Esophagus mucosa (tissue), 1 donor: Measurements from ENCODE around the gene MAMSTR. TPM values are rescaled to one million over a fixed set of nuclear protein-coding genes. Genes with fewer than 3 reads are reported as not detected.

Experiments used
- ATAC-seq: fragments of 200-7000 bp; cut with Tn5 transposase; one replicate; pipeline ENCODE4 v1.9.1; 2020
- total RNA-seq: library from RNA; stranded (reverse); gene quantifications from one replicate; pipeline ENCODE4 v1.2.4, GENCODE V29; 2023
- donor health status: DM: yes; HTN: yes; CAD: no.

The MAMSTR gene
- total RNA-seq, 1 donor from 2014 or later = 0.56 TPM

DNA sequence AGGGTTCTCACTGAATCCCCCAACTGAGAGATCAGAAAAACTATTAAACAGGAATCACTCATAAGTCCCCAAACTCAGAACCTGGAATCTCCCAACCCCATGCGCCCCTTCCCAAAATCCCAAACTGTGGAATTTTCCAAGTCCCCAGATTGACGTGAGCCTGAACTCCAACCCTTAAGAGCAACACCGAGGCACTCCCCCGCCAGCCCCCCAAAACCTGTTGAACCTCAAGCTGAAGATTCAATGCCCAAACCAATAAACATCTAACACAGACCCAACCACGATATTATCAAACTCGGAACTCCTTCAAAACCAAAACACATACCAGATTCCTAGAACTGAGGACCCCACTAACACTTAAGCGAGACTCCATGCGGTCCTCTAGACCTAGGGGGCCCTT lies 26.6 kb upstream of the MAMSTR start:
- no peak for ATAC-seq

DNA sequence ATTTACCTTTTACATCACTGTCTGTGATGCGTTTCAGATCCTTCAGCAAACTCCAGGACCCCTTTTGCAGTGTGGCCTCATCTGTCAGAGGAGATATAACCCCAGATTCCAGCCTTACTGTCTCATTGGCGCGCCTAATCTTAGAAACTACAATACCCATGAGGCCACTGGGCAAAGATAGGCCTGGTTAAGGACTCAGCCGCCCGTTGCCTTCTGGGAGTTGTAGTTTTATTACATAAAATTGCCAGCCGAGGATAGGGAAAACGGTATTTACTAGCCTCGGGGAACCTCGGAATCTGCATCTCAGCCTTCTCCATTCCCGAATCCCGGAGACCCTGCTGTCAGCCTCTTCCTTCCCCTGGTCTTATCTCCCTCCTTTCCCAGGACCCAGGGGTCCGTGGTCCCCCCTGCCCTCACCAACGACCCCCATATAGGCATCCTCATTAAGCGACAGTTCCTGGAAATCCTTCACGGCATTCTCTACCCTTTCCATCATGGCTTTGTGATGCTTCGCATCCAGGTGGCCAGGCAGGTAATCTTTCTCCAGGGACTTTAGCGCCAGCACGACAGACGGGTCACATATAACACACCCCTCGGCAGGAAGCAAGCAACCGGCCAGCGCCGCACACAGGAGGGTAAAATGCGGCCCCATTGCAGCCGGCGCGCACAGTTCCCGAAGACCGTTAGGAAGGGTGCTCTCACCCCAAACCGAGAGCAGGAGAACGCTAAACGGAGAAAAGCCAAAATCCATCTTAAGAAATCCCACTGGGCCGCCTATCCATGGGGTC lies 25.9 kb upstream of the MAMSTR start:
- no peak for ATAC-seq

DNA sequence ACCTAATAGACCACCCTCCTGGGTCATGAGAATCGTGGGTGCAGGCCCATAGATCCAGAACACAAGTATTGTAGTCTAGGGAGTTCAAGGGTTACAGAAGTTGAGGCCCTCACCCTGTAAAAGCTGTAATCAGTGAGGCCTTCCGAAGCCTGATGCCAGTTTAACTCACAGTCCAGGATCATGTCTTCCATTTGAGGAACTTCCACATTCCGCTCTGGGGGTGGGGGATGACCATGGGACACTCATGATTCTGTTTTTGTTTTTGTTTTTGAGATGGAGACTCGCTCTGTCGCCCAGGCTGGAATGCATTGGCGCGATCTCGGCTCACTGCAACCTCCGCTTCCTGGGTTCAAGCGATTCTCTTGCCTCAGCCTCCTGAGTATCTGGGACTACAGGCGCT lies 22.6 kb upstream of the MAMSTR start:
- ATAC-seq = no peak

DNA sequence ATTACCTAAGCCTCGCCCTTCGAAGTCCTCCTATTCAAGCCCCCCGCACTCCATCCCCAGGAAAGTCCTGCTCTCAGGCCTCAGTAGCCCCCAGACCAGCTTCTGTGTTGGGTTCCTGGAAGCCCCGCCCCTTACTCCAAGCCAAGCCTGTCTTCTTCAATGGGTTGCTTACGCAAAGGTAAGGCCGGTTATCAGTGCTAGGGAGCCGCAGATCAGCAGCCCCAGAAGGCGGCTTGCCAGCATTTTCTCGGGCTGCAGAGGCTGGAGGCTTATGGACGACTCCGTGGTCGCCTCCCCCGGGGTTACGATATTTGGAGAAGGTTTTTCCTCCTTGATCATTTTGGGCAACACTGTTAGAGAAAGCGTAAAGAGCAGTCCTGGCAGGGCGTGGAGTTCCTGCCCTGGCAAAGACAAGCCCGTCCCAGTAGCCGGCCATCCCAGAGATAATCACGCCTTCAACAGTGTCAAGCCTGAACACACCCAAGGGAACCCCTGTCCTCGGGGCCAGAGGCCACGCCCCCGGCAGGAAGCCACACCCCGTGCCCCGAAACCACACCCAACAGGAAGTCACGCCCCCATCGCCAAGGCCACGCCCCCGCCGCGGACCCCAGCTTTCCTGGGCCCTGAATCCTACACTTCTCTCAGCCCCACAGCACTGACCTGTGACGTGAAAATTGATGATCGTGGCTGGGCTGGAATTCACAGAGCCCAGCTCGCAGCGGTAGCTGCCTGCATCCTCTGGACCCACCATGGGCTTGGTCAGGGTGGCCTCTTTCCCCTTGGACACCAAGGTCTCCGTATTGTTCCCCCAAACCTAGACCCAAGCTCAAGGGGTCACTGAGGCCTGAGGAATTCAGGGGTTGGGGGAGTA lies 21.8 kb upstream of the MAMSTR start:
- ATAC-seq = peak; percentile 57

DNA sequence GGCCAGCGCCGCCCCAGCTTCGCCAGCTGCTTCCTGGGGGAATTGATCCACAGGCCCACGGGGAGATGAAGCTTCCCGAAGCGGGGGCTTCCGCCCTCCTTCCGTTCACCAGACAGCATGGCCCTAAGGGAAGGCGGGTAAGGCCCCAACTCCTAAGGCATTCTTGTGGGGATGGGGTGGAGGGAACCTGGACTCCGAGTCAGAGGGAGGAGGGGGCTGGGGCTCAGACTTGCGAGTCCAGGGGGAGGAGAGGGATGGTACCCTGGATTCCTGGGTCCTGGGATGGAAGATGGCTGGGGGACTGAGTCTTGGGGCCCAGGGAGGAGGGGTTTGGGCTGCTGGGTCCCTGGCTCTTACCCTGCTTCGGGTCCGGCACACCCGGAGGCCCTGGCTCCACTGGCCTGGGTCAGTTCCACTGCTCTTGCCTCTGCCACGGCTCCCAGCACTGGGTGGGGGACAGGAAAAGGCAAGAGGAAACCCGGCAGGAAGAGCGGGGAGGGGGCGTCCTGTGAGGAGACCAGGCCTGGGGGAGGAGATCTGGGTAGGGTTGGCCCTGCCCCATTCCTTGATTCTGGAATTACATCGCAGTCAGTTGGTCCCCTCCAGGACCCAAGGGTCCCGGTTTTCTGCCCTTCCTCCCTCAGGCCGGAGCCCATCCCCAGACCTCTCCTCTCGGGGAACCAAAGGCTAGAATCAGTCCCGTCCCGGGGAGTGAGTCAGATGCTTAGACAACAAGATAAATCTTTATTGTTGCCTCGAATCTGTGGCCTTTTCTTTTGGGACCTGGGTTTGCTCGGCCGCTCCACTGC lies 20.8 kb upstream of the MAMSTR start, which contains the start of gene RASIP1:
Gene RASIP1, minus strand, starts transcription at position 447 of the 809 bp plus-strand sequence. Its CDS starts 328 bp downstream, at position 119.
- peak; percentile 1 for ATAC-seq

DNA sequence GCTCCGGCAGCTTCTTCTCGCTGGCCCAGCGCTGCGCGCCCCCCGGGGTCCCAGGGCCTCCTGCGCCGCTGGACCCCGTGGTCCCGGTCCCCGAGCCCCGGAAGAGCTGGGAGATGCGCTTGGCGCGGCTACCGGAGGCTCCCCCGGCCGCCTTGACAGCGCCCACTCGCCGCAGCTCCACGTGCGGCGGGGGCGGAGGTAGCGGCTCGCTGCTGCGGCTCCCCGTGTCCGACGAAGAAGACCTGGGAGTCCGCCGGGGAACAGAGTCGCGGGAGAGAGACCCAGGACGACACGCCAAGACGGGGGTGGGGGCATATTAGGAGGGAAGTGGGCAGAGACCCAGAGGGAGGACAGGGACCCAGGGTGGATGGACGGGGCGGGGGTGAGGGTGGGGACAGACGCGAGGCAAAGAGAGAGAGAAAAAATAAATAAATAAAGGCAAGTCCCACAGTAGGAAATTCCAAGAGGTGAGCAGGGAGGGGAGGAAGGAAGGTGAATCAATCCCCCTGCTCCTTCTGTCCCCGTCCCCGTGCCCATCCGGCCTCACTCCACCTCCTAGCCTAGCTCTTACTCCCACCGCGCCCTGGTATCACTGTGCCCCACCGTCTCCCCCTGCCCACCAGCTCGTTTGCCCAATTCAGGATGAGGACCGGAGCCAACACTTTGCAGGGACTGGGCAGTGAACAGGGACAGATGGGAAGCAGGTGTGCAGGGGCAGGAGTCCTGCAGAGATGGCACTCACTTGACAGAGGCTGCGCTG lies 20.1 kb upstream of the MAMSTR start:
- peak; percentile 0 for ATAC-seq

DNA sequence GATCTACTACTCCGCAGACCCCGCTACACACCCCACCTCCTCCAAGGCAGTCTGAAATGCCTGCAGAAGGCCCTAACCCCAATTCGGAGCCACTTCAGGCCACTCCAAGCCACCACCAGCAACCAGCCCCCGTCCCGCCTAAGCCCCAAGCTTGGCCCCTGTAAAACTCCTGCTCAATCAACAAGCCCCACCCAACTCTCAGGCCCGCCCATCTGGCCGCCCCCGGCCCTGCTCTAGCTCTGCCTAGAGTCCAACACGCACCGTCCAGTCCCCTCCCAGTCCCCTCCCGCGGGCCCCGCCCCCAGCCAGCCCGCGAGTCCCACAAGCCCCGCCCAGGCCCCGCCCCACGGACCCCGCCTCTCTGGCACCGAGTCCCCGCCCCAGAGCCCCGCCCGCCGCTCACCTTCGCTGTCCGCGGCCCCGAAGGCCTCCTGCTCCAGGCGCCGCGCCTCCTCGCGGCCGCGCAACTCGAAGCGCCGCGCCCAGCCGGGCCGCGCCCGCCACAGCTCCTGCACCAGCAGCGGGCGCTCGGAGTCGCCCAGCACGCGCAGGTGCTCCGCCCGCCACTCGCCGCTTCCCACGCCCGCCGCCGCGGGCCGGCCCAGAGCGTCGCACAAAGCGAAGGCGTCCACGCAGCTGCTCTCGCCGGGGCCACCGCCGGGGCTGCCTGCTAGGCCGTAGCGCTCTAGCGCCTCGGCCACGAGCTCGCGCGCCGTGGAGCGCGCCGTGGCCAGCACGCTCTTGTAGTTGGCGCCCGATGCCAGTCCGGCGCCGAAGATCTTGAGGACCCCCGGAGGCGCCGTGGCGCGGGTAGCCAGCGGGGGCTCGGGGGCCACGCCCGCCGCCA lies 19.3 kb upstream of the MAMSTR start:
- peak; percentile 85 for ATAC-seq

DNA sequence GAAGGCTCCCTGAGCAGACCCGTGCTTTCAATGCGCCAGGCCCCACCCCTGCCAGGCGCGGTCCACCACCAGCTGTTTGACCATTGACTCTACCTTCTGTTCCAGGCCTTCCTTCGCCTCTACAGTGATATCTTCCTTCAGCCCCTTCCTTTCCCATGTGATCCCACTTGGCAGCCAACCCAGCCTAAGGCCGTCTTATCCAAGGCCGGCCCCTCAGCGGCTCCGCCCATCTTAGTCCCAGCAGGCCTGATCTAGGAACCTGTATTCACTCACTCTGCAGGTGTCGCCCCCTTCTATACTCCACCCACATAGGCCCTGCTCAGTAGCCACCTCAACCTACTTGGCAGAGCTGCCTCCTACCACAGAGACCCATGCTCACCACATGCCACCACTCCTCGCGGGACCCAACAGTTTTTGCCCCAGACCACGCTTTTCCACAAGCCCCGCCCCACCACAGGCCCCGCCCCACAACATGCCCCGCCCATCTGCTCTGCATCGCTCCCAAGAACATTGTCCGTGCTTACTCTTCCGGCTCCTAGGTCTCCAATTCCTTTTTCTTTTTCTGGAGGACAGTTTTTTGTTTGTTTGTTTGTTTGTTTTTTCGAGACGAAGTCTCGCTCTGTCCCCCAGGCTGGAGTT lies 18.0 kb upstream of the MAMSTR start:
- no peak for ATAC-seq

DNA sequence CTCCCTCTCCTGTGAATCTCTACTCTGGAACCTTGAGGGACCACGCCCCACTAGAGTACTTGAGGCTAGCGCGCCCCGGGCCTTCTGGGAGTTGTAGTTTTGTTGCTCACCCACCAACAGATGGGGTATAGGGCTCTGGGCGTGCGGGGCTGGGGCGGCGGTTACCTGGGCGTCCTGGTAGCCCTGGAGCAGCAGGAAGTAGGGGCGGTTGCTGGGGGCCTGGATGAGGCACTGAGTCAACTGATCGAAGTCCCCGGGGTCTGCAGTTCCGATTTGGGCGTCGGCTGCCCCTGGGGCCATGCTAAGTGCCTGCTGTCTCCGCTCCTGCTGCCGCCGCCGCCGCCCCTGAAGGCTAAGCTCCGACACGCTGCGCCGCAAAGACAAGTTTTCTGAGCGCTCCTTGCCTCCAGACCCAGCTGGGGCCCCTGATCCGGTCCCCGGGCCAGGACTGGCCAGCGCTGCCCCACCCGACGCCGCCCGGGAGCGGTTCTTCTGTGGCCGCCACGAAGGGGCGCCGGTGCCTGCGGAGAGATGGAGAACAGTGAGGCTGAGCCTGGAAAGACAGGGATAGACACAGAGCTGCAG lies 15.6 kb upstream of the MAMSTR start:
- peak; percentile 19 for ATAC-seq

DNA sequence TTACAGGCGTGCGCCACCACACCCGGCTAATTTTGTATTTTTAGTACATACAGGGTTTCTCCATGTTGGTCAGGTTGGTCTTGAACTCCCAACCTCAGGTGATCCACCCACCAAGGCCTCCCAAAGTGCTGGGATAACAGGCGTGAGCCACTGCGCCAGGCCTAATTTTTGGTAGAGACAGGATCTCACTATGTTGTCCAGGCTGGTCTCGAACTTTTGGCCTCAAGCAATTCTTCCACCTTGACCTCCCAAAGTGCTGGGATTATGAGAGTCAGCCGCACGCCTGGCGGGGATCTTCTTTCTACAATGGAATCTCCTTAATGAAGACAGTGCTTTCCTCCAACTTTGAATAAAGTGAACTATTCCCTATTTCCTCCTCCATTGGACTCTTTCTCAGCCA lies 15.1 kb upstream of the MAMSTR start:
- ATAC-seq = no peak

DNA sequence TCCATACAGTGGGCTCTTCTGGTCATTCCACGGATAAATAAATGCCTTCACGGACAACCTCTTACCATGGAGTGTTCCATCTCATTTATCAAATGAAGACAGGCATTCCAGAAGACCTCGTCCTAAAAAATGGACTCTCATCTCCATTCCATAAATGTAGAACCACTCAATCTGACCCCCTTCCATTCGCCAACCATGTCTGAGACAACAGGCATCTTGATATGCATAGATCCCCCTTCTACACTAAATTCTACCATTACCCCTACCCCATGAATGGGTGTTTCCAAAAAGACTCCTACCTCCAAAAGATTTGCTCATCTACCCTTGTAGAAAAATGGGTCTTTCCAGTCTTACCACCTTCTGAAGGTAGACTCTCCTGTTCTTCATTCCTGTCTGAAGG lies 11.9 kb upstream of the MAMSTR start:
- ATAC-seq = no peak

DNA sequence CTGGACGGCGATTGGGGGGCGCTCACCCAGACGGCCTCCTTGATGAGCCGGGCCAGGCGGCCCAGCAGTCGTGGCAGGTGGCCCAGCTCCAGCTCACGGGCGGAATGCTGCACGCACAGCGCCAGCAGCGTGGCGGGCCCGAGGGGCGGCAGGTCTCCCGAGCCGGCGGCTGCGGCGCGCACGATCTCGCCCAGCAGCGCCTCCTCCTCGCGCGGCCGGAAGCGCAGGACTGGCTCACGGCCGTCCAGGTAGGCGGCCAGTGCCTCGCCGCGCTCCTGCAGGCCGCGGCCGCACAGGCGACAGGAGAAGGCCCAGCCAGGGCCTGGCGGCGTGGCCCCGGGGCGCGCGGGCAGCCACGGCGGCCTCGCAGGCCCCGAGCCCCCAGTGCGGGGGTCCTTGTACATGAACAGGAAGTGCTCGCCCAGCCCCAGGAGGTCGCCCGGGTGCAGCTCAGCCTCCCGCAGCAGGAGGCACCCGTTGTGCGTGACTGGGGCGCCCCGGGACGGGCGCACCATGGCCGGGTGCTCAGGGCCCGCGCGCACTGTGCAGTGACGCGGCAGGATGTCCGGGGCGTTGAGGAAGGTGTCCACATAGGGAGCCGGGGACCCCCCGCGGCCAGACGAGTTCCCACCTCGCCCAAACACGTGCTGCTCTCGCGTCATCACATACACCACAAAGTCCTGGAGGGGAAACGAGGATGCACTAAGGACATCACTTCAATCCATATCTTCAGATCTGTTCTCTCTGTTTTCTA lies 9.6 kb upstream of the MAMSTR start:
- peak; percentile 41 for ATAC-seq

DNA sequence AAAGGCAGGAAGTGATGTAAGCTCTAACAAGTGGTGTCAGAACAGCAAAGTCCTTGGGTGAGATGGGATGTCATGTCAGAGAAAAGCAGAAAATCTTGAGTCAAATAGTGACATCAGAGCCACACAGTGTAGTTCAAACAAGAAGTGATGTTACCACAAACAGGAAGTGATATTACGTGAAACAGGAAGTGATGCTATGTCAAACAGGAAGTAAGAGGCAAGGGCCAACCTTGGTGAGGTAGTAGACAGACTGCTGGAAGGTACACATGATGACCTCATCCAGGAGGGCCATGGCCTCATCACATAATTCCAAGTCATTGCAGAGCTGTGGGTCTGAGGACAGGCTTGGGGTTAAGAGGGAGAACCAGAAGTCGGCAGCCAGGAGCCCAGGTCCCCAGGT lies 7.0 kb upstream of the MAMSTR start:
- peak; percentile 29 for ATAC-seq

DNA sequence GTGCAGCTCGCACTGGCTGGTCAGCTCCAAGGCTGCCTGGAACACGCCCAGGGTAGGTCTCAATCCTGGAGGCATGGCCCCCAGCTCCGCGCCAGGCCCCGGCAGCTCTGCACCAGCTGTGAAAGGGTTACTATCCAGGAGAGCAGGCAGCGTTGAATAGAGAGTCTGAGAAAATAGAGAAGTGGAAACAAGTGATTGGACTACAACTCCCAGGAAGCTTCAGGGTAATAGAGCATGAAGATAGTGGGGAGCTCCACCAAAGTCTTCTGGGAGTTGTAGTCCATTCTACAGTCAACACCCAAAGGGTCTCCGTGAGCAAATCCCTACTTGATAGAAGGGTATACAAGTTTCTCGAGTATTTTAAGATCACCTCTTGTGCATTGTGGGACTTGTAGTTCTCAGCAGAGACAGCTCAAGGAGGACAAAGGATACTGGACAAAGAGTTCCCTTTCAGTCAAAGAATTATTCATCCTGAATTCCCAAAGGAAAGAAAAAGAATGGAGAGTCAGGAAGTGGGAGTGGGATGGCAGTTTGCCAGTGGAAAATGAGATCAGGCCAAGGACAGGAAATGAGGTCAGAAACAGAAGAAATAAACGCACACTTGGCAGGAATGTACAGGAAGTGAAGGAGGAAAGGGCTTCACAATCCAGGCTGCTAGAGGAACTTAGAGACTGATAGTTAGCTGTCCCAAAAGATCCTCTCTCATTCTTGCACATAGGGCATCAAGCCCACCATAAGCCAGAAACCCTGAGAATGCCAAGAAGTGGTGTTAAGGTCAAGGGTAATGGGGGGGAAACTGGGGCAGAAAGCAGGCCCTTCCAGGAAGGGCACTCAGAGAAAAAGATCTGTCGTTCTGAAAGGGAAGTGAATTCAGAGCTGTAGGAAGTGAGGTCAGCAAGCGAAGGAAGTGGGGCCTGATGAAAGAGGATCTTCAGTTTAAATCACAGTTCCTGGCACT lies 5.5 kb upstream of the MAMSTR start:
- ATAC-seq = peak; percentile 13

DNA sequence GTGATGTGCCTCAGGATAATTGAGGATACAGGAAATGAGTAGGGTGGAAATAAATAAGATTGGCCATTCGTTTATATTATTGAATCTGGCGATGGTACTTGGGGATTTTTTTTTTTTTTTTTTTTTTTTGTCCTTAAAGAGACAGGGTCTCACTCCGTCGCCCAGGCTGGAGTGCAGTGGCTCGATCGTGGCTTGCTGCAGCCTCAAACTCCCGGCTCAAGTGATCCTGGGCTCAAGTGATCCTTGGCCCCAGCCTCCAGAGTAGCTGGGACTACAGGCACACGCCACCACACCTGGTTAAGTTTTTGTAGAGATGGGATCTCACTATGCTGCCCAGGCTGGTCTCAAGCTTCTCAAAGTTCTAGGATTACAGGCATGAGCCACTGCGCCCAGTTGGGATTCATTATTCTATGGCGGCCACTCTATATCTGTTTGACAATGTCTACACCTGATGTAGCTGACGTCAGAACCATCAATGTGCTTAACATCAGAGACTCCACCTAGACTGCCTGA lies 2.7 kb upstream of the MAMSTR start:
- ATAC-seq = no peak

DNA sequence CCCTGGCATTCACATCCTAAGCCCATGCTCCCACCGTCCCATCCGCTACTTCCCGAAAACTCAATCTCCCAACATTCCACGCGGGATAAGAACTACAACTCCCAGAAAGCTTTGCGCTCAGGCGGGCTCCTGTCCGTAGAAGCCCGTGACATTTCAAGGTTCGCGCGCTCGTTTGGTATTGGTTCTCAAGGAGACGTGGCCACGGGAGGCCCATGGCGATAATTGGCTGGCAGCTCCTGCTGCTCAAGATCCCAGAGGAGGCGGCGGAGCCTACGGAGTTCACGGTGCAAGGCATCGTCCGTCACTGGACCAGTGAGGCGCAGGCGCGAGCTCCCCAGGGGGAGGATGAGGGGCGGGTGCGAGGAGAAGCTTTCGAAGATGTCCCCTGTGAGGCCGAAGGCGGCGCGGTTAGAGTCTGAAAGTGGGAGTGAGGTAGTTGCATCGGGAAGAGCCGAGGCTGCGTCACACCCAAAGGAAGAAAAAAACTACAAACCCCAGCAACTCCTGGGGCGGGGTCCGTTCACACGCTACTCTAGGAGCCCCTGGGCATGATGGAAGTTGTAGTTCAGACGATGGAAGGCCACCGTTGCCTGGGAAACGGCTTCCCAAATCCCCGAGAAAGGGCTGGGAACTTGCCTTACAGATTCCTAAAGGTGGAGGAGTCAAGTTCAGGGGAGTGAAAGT lies 1.2 kb upstream of the MAMSTR start:
- peak; percentile 76 for ATAC-seq

DNA sequence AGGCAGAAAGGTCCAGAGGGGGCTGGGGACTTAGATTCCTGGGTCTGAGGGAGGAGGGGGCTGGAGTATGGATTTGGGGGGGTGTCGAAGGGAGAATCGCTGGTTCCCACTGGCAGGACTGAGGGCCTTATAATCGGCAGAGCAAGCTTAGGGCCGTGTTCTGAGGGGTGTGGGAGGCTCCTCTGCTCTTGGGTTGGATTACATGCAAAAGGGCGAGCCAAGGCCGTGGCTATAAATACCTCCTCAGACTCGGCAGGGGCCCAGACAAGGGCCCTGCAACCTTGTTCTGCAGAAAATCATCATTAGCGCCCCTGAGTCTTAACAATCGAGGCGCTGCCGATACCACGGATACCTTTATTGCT lies 707 bp upstream of the MAMSTR start:
- ATAC-seq = peak; percentile 1
